ENCODE data around the gene PIK3R2.

The PIK3R2 gene

DNA sequence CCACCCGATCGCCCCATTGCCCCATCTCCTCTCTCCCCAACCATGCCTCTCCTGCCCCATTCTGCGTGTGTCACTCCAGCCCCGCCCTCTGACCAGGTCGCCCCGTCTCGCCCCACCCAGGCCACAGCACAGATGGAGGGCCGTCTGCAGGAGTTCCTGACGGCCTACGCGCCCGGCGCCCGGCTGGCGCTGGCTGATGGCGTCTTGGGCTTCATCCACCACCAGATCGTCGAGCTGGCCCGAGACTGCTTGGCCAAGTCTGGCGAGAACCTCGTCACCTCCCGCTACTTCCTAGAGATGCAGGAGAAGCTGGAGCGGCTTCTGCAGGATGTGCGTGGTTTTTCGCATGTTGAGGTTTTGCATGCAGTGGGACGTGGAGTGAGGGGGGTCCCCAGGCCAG is 29.1 kb upstream of the PIK3R2 start:
- DNase-seq (ENCODE audit: low read depth), result no peak

DNA sequence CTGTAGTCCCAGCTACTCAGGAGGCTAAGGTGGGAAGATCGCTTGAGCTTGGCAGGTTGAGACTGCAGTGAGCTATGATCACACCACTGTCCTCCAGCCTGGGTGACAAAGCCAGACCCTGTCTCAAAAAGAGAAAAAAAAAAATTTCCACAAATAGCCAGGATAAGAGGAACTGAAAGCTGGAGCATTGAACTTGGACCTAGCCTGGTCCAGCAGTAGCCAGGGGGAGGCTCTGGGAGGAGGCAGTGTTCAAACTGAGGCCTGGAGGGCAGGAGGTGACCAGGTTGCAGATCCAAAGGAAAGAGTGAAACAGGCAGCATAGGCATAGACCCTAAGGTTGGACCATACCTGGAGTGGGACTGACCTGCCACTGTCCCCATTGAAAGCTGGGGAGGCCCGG is 26.9 kb upstream of the PIK3R2 start:
- DNase-seq (ENCODE audit: low read depth), result no peak

DNA sequence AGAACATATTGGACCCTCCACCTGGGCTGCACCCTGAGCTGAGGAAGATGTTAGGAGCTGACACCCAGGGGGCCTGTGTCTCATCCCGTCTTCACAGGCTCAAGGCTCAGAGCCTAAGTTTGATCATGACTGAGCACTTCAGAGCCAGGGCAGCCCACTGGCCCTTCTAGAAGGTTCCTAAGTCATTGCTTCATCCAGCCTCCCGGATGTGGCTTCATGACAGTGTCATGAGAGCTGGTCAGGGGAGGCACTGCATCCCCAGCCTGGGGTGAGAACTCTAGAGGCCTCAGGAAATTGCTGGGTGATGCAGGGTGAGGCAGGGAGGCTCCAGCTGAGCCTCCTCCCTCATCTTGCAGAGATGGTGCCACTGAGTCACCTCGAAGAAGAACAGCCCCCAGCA is 24.9 kb upstream of the PIK3R2 start:
- DNase-seq (ENCODE audit: low read depth), result no peak

DNA sequence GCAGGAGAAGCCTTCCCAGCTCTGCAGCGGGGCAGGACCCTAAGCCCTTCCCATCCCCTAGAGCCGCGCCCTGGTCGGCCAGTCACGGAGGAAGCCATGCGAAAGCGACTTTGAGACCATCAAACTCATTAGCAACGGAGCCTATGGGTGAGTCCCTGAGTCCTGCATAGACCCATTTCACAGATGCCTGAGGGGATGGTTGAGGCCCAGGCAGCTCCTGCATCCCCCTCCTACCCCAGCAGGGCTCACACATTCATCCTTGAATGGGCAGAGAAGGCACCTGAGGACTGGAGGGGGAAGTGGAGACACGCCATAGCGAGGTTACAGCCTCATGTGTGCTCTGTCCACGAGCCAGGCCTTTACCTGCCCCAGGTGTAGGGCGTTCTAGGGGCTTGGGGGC is 24.2 kb upstream of the PIK3R2 start:
- DNase-seq (ENCODE audit: low read depth), result no peak

DNA sequence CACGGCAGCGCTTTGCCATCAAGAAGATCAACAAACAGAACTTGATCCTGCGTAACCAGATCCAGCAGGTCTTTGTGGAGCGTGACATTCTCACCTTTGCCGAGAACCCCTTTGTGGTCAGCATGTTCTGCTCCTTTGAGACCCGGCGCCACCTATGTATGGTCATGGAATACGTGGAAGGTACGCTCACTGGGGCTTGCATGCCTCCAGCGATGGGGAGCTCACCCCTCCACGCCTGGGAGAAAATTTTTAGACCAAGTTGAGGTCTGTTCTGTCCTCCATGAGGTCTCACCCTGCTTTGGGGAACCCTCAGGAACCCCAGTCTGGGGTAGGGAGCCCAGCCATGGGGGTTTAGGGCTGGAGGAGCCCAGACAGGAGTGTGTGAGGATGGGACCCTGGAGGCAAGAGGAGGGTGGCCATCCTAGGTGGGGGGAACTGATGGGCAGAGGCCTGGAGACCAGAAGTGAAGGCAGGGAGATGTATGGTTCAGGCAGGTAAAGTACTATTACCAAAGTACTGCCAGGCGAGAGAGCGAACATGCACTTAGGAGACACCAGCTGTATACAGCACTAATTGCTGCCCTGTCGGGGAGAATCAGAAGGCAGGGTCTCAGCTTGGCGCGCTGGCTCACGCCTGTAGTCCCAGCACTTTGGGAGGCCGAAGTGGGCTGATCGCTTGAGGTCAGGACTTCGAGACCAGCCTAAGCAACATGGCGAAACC is 22.3 kb upstream of the PIK3R2 start:
- no peak for DNase-seq (ENCODE audit: low read depth)

DNA sequence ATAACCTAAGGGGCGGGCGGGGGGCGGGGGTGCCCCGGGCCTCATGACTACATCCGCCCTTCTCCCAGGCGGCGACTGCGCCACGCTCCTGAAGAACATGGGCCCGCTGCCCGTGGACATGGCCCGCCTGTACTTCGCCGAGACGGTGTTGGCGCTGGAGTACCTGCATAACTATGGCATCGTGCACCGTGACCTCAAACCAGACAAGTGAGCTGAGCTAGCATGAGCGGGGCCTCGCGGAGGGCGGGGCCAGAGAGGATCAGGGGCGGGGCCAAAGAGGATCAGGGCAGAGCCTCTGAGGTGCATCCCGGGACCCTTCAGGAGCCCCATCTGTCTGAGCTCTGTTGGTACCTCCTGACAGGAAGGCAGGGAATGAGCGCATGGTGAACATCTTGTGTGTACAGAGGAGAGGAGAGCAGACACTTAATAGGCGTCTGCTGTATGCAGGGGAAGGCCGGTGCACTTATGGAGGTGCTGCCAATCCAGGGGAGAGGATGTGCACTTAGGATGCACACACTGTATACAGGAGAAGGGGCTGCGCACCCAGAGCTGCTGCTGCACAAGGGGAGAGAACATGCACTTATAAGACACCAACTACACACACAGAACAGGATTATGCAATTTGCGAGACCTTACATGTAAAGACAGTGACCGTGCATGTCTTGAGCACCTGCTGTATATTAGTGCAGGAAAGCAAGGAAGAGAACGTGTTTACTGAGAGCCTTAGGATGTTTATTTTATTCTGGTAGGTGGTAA is 20.9 kb upstream of the PIK3R2 start:
- no peak for DNase-seq (ENCODE audit: low read depth)

DNA sequence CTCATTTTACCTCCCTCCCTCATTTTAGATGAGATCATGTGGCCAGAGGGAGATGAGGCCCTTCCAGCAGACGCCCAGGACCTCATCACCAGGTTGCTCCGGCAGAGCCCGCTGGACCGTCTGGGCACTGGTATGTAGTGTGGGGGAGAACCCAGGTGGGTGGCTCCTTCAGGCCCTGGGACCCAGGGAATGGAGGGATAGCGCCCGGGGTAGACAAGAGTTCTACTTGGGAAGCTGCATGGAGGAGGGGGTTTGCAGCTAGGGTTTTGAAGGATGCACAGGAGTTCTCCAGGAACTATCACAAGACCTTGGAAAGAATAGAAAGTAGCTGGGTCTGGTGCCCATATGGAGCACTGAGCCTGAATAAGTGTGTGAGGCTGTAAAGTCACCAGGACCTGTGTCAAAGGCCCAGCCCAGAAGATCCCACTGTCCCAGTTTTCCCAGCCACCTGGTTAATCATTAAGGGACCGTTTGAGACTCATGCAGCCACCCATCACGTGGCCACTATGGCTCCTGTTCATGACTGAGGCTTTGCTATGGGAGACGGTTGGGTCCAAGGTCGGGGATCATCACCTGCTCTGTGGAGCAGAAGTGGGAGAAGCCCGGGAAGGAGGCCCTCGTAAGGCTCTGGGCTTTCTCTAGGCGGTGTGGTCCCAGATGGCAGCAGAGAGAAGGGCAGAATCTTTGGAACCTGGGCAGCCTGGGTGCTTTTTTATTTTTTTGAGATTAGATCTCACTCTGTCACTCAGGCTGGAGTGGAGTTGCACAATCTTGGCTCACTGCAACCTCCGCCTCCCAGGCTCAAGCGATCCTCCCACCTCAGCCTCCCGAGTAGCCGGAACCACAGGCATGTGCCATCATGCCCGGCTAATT is 17.0 kb upstream of the PIK3R2 start:
- no peak for DNase-seq (ENCODE audit: low read depth)

DNA sequence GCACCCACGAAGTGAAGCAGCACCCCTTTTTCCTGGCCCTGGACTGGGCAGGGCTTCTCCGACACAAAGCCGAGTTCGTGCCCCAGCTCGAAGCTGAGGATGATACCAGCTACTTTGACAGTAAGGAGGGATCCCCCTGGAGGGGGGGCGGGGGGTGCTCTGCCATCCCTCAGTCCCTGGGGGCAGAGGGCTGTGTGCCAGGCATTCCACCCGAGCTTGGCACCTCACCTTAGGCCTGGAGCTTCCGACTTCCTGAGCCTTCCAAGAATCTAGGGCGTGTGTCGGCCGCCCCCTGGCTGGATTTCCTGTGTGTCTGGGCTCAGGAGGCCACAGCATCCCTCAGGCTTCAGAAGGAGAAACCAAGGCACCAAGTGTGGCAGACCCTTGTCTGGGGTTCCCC is 15.7 kb upstream of the PIK3R2 start:
- DNase-seq (ENCODE audit: low read depth), result no peak

DNA sequence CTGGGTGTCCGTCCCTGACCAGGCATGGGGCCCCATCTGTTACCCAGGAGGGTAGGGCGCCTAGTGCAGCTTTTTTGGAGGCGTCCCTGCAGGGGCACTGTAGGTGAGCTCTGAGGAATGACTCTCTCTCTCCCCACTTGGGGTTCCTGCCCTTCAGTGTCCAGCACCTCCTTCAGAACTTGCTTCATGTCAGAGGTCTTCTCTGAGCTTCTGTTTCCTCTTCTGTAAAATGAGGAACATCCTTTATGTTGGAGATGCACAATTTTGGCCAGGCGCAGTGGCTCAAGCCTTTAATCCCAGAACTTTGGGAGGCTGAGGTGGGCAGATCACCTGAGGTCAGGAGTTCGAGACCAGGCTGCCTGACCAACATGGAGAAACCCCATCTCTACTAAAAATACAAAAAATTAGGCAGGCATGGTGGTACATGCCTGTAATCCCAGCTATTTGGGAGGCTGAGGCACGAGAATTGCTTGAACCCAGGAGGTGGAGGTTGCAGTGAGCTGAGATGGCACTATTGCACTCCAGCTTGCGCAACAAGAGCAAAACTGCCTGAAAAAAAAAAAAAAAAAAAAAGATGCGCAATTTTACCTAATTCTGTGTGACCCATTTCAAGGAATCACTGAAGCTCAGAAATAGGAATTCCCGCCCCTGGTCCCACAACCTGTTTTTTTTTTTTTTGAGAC is 15.2 kb upstream of the PIK3R2 start:
- no peak for DNase-seq (ENCODE audit: low read depth)

DNA sequence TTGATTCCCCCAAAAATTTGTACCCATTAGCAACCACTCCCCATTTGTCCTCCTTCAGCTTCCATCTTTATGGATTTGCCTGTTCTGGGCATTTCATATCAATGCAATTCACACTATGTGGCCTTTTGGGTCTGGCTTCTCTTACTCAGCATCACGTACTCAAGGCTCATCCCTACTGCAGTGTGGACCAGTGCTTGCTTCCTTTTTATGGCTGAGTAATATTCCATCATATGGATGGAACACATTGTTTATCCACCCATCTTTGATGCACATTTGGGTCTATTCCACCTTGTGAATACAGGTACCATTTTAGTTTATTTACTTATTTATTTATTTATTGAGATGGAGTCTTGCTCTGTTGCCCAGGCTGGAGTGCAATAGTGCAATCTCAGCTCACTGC is 12.5 kb upstream of the PIK3R2 start:
- DNase-seq (ENCODE audit: low read depth), result no peak

DNA sequence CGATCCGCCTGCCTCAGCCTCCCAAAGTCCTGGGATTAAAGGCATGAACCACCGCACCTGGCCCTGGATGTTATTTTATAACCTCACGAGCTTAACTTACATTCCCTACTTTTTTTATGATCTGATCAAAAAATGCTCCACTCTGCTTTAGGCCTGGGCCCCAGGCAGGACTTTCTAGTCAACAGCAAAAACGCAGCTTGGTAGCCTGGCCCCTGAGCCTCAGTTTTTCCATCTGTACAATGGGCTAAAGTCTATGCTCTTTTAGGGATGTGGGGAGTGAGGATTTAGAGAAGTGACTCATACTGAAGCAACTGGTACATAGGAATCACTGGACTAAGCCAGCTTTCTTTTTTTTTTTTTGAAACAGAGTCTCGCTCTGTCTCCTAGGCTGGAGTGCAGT is 11.9 kb upstream of the PIK3R2 start:
- DNase-seq (ENCODE audit: low read depth), result no peak

DNA sequence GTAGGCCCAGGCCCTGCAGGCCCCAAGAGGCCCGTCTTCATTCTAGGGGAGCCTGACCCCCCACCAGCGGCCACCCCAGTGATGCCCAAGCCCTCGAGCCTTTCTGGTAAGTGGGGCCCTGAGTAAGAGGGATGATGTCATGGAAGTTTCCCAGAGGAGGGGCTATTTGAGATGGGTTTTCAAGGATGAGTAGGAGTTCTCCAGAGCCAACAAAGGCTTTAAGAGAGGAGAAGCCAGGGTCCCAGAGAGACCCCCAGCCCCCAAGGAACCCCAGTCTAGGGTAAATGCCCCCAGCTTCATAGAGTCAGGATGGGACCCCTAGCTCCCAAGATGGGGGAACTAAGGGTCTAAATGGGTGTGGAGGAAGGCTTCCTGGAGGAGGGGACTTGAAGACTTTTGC is 9.1 kb upstream of the PIK3R2 start:
- no peak for DNase-seq (ENCODE audit: low read depth)

DNA sequence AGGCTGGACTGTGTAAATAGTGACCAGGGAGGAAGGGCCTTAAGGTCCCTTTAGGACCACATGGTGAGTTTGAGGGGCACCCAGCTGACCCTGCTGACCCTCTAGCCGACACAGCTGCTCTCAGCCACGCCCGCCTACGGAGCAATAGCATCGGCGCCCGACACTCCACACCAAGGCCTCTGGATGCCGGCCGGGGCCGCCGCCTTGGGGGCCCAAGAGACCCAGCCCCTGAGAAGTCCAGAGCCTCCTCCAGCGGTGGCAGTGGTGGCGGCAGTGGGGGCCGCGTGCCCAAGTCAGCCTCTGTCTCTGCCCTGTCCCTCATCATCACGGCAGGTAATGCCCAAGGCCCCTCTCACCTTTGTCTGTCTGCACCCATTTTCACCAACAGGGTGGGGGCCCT is 8.6 kb upstream of the PIK3R2 start:
- DNase-seq (ENCODE audit: low read depth), result no peak

DNA sequence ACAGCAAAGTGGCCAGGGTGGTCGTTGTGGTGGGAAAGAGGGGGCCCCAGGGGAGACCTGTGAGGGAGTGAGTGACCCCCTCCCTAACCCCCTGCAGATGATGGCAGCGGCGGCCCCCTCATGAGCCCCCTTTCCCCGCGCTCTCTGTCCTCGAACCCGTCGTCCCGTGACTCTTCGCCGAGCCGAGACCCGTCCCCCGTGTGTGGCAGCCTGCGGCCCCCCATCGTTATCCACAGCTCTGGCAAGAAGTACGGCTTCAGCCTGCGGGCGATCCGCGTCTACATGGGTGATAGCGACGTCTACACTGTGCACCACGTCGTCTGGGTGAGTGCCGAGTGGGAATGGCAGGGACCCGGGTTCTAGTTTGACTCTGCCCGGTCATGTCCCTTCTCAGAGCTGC is 8.1 kb upstream of the PIK3R2 start:
- DNase-seq (ENCODE audit: low read depth), result no peak

DNA sequence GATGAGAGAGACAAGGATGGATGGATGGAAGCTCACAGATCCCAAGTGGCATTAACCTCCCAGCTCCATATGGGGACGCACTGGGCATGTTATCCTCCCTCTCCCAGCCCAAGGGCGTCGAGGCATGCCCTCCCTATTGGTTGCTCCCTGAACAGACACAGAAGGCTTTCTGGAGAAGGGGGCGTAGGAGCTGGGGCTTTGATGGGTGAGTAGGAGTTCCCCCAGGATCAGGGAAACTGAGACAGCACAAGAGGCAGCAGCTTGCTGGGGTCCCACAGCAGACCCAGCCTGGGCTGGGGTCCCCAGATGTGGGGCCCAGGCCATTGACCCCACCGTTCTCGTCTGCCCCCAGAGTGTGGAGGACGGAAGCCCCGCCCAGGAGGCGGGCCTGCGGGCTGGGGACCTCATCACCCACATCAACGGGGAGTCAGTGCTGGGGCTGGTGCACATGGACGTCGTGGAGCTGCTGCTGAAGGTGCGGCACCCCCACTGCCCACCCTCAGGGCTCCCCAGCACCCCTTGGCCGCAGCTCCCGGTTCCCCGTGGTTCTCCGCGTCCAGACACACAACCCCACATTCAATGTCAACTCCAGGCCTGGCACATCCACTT is 7.5 kb upstream of the PIK3R2 start:
- DNase-seq (ENCODE audit: low read depth), result no peak

DNA sequence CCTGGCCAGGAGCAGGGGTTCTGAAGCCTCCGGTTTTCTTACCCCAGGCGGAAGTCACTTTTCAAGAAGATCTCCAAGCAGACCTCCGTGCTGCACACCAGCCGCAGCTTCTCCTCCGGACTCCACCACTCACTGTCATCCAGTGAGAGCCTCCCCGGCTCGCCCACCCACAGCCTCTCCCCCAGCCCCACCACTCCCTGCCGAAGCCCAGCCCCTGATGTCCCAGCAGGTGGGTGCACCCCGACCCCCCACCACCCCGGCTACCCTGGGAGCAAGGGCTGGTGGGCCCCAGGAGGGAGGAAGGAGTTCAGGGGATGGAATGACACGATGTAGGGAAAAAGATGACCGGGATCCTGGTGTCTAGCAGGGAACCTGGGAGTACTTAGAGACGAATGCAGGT is 5.6 kb upstream of the PIK3R2 start:
- DNase-seq (ENCODE audit: low read depth), result no peak

DNA sequence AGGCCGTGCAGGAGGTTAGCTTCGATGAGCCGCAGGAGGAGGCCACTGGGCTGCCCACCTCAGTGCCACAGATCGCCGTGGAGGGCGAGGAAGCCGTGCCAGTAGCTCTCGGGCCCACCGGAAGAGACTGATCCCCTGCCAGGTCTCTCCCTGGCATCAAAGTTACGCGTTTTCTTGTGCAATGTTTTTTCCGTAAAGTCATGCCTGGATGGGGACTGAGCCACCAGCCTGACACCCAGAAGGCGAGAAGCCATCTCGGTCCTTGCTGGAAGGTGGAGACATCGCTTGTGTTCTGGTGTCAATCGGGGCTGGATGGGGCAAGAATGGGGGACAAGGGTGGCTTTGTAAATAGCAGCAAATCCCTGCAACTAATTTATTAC is 3.4 kb upstream of the PIK3R2 start:
- no peak for DNase-seq (ENCODE audit: low read depth)

DNA sequence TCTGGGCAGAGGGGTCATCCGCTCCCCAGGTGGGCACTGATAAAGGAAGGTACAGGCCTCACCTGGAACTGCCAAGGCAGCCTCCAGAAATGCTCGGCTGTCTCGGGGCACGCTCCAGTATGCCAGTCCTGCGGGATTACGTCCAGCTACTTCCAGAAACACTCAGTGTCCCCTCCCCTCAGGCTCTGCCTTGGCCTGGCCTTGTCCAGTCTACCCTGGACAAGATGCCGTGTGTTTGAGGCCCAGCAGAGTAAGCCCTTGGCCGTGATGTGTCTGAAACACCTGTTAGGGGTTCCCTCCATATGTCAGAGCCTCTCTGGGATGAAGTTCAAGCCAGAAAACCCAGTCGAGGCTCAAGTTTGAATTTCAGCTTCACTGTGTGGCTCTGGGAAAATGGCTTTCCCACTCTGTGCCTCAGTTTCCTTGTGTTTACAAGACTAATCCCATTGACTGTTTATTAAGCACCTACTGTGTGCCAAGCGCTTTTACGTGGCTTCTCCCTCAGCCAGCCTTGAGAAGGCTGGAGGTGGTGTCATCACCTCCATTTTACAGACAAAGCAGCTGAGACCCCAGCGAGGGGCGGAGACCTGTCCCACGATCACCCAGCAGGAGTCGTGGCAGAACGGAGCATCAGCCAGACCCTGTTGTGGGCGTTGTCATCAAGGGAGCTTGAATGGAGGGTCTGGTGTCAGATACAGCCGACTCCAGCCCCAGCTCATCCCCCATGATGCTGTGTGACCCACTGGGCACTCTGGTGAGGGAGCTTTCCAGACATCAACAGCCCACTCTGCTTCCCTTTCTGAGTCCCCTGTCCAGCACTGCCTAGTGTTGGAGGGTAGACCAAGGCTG is 2.0 kb upstream of the PIK3R2 start:
- no peak for DNase-seq (ENCODE audit: low read depth)

DNA sequence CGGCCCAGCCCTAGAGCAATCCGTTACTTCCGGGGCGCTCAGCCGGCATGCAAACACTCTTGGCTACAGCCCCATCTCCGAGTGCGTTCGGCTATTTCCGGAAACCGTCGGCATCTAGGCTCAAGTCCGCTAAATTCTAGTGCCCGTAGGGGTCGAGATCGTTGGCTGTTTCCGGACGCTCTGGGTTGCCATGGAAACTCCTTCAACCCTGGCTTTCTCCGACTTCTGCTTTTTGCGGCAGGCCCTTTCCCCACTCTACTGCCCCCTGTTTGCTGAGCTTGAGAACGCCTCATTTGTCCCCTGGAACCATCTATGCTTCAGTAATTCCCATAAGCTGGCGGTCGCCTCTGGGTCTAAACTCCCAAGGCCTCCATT is 534 bp upstream of the PIK3R2 start:
- DNase-seq (ENCODE audit: low read depth), result peak; percentile 97

DNA sequence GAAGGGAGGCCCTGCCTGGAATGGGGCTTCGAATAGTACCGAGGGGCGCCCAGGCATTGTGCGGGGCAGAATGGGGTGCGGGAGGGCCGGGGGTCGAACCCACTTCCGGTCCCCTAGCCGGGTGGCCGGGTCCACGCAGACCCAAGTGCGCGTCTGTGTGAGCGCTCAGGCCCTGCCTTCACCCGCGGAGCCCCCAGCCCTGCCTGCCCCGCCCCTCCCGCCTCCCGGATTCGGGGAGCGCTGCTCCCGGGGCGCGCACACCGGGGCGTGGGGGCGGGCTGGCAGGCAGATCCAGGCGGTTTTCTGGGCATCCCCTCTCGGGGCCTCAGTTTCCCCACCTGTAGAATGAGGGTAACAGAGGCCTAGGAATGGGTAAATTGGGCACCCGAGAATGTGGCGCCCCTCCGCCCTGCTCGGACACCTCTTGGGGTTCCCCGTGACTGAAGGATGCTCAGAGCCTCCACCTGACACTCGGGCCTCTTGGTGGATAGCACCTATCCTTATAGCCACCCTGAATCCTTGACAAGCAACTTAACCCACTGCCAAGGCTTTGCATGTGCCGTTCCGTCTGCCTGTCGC is 682 bp downstream of the PIK3R2 start:
- no peak for DNase-seq (ENCODE audit: low read depth)
